ENCODE data around the gene FGF19.
A peak's percentile ranks its signal among the peaks of the same experiment; 100 is the strongest.

The FGF19 gene

DNA sequence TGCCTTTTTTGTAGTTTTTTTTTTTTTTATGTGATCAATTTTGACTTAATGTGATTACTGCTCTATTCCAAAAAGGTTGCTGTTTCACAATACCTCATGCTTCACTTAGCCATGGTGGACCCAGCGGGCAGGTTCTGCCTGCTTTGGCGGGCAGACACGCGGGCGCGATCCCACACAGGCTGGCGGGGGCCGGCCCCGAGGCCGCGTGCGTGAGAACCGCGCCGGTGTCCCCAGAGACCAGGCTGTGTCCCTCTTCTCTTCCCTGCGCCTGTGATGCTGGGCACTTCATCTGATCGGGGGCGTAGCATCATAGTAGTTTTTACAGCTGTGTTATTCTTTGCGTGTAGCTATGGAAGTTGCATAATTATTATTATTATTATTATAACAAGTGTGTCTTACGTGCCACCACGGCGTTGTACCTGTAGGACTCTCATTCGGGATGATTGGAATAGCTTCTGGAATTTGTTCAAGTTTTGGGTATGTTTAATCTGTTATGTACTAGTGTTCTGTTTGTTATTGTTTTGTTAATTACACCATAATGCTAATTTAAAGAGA is 50.3 kb downstream of the FGF19 start:
- H3K27ac ChIP-seq: no peak overlapping the region
- peaks cover 0 to 9% (median 0%) of the 10 kb centered on the region in 4 donors for H3K4me1 ChIP-seq
- H3K36me3 ChIP-seq: peaks cover 27 to 57% (median 53%) of the 10 kb centered on the region in 3 donors

DNA sequence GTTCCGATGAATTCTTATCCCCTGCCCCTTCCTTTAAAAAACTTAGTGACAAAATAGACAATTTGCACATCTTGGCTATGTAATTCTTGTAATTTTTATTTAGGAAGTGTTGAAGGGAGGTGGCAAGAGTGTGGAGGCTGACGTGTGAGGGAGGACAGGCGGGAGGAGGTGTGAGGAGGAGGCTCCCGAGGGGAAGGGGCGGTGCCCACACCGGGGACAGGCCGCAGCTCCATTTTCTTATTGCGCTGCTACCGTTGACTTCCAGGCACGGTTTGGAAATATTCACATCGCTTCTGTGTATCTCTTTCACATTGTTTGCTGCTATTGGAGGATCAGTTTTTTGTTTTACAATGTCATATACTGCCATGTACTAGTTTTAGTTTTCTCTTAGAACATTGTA is 50.8 kb downstream of the FGF19 start:
- Histone ChIP-seq H3K4me3 (no peak overlapping the region), H3K36me3 (peaks cover 27 to 62% (median 58%) of the 10 kb centered on the region in 3 donors), H3K27me3 (no peaks in the 10 kb centered on the region), H3K4me1 (peaks cover 0 to 8% (median 0%) of the 10 kb centered on the region in 4 donors), H3K27ac (no peak overlapping the region), H3K9me3 (no peaks in the 10 kb centered on the region)
- TF ChIP-seq, protein P1, sequence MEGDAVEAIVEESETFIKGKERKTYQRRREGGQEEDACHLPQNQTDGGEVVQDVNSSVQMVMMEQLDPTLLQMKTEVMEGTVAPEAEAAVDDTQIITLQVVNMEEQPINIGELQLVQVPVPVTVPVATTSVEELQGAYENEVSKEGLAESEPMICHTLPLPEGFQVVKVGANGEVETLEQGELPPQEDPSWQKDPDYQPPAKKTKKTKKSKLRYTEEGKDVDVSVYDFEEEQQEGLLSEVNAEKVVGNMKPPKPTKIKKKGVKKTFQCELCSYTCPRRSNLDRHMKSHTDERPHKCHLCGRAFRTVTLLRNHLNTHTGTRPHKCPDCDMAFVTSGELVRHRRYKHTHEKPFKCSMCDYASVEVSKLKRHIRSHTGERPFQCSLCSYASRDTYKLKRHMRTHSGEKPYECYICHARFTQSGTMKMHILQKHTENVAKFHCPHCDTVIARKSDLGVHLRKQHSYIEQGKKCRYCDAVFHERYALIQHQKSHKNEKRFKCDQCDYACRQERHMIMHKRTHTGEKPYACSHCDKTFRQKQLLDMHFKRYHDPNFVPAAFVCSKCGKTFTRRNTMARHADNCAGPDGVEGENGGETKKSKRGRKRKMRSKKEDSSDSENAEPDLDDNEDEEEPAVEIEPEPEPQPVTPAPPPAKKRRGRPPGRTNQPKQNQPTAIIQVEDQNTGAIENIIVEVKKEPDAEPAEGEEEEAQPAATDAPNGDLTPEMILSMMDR (IDR thresholded peaks at IDR 0.05): no peak
- intact Hi-C loops (cut with DNase I; ENCODE audit: low total_unique reads): no loop called here
- no peak for DNase-seq

More for the DNA sequence above, 50.3 kb downstream of the FGF19 start:
- Histone ChIP-seq H3K9me3 (no peaks in the 10 kb centered on the region), H3K27me3 (no peaks in the 10 kb centered on the region), H3K4me3 (no peak overlapping the region)
- peak in 1 of 2 donors; percentile 47 for DNase-seq
- intact Hi-C loops (cut with DNase I; ENCODE audit: low total_unique reads): no loop called here
- TF ChIP-seq, protein P1 (IDR thresholded peaks at IDR 0.05): no peak

DNA sequence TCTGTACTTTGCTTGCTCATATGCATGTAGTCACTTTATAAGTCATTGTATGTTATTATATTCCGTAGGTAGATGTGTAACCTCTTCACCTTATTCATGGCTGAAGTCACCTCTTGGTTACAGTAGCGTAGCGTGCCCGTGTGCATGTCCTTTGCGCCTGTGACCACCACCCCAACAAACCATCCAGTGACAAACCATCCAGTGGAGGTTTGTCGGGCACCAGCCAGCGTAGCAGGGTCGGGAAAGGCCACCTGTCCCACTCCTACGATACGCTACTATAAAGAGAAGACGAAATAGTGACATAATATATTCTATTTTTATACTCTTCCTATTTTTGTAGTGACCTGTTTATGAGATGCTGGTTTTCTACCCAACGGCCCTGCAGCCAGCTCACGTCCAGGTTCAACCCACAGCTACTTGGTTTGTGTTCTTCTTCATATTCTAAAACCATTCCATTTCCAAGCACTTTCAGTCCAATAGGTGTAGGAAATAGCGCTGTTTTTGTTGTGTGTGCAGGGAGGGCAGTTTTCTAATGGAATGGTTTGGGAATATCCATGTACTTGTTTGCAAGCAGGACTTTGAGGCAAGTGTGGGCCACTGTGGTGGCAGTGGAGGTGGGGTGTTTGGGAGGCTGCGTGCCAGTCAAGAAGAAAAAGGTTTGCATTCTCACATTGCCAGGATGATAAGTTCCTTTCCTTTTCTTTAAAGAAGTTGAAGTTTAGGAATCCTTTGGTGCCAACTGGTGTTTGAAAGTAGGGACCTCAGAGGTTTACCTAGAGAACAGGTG is 51.8 kb downstream of the FGF19 start:
- H3K27ac ChIP-seq: no peak overlapping the region
- intact Hi-C loops (cut with DNase I; ENCODE audit: low total_unique reads): no loop called here
- H3K36me3 ChIP-seq: peaks cover 27 to 67% (median 63%) of the 10 kb centered on the region in 3 donors
- peaks cover 0 to 7% (median 0%) of the 10 kb centered on the region in 4 donors for H3K4me1 ChIP-seq
- no peaks in the 10 kb centered on the region for H3K9me3 ChIP-seq
- peak in 1 of 2 donors; percentile 23 for DNase-seq
- H3K4me3 ChIP-seq: no peak overlapping the region
- H3K27me3 ChIP-seq: no peaks in the 10 kb centered on the region
- TF ChIP-seq, protein P1 (IDR thresholded peaks at IDR 0.05): no peak

DNA sequence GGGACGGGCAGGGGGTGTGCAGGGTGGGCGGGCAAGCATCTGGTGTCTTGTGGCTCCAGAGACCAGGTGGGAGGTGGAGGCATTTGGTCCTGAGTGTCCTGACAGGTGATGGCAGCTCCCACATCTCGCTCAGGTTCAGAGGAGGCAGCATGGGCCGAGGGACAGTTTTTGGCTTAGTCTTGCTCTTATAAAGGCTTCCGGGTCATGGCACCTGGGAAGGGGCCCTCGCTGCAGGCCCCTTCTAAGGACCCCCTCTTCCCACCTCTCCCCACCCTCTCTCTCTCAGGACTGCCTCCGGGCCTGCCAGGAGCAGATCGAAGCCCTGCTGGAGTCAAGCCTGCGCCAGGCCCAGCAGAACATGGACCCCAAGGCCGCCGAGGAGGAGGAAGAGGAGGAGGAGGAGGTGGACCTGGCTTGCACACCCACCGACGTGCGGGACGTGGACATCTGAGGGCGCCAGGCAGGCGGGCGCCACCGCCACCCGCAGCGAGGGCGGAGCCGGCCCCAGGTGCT is 52.9 kb downstream of the FGF19 start:
- DNase-seq: no peak
- no peak overlapping the region for H3K4me3 ChIP-seq
- H3K9me3 ChIP-seq: no peaks in the 10 kb centered on the region
- H3K27ac ChIP-seq: no peak overlapping the region
- TF ChIP-seq, protein P1 (IDR thresholded peaks at IDR 0.05): no peak
- intact Hi-C loops (cut with DNase I; ENCODE audit: low total_unique reads): no loop called here
- peaks cover 27 to 77% (median 63%) of the 10 kb centered on the region in 3 donors for H3K36me3 ChIP-seq
- peaks cover 0 to 14% (median 0%) of the 10 kb centered on the region in 4 donors for H3K4me1 ChIP-seq
- H3K27me3 ChIP-seq: no peaks in the 10 kb centered on the region

DNA sequence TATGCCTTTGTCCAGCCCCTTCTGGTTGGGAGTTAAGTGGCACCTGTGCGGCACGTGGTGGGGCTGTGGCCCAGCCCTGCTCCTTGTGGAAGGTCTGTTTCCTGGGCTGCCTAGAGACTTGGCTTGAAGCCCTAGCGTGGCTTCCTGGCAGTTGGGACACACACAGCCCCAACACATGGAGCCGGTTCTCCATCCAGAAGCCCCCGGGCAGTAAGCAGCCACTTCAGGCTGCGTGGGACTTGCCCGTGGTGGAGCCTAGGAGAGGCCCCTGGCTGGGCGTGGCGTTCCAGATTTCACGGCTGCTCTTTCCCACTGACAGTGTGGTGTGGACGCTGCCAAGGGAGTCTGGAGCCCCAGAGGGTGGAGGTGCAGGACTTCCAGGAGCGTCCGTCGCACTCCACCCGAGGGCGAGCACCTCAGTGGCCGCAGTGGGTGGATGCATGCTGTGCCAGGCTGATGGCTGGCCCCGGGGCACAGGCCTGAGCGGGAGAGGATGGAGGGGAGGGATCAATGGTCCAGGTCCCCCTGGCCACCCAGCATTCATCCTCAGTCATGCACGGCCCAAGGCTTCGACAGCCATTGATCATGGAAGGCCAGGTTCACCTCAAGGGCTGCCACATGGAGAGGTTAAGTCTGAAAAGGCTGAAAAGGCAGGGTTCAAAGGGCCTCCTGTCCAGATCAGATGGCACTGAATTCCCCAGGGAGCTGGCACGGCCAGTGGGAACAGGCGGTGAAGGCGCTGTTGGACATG is 53.6 kb downstream of the FGF19 start:
- H3K36me3 ChIP-seq: peaks cover 27 to 83% (median 68%) of the 10 kb centered on the region in 3 donors
- TF ChIP-seq, protein P1 (IDR thresholded peaks at IDR 0.05): no peak
- H3K27ac ChIP-seq: no peak overlapping the region
- DNase-seq: no peak
- no peaks in the 10 kb centered on the region for H3K9me3 ChIP-seq
- H3K27me3 ChIP-seq: no peaks in the 10 kb centered on the region
- H3K4me3 ChIP-seq: no peak overlapping the region
- intact Hi-C loops (cut with DNase I; ENCODE audit: low total_unique reads): no loop called here
- peaks cover 0 to 16% (median 2%) of the 10 kb centered on the region in 4 donors for H3K4me1 ChIP-seq

Data from tibial artery (tissue), 4 donors.